Measurements from ENCODE around the gene NEO1.

The NEO1 gene

DNA sequence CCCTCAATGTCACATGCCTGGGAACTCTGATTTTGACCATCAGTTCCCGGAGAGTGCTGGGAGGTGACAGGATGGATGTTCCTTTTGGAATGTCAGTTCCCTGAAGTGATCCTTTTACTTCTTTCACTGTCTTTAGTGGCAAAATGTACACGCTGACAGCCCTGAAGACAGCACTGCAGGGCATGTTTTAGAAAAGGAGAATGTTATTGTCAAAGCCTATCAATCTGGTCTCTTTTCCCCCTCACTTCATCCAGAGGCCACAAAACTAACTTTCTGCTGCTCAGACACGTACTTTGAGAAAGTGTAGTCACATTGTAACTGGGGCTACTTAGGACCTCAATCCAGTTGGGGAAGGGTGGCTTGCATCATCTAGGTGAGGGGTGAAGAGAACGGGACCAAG is 14.0 kb upstream of the NEO1 start:
- POLR2A ChIA-PET, result no interaction called here

DNA sequence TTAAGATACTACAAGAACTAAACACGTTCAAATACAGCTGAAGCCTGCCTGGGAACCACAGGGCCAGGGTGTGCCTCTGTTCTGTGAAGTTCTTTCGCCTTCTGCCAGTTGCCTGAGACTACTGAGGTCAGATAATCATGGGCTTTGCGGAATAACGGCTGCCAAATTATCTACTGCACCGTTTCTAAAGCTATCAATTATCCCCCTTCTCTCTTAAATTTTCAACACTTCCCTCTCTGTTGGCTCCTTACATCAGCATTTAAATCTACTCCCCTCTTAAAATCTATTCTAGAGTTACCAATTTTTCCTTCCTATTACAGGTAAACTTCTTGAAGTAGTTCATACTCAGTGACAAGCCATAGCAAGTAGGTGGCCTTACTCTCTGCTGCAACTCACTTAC is 6.2 kb upstream of the NEO1 start:
- DNase-seq (ENCODE audit: extremely low spot score), result no peak
- ChIA-PET CTCF (interaction anchor here (1.1 kb wide), 1 partner anchor 10 kb away, joined by 3 read pairs; no protein-coding TSS in a partner anchor), POLR2A (no interaction called here)
- TF ChIP-seq, protein P1, sequence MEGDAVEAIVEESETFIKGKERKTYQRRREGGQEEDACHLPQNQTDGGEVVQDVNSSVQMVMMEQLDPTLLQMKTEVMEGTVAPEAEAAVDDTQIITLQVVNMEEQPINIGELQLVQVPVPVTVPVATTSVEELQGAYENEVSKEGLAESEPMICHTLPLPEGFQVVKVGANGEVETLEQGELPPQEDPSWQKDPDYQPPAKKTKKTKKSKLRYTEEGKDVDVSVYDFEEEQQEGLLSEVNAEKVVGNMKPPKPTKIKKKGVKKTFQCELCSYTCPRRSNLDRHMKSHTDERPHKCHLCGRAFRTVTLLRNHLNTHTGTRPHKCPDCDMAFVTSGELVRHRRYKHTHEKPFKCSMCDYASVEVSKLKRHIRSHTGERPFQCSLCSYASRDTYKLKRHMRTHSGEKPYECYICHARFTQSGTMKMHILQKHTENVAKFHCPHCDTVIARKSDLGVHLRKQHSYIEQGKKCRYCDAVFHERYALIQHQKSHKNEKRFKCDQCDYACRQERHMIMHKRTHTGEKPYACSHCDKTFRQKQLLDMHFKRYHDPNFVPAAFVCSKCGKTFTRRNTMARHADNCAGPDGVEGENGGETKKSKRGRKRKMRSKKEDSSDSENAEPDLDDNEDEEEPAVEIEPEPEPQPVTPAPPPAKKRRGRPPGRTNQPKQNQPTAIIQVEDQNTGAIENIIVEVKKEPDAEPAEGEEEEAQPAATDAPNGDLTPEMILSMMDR (IDR thresholded peaks at IDR 0.05; ENCODE audit: control extremely low read depth, extremely low read depth, low read depth, missing control alignments), result no peak

More for the DNA sequence above, 14.0 kb upstream of the NEO1 start:
- TF ChIP-seq, protein P1 (IDR thresholded peaks at IDR 0.05; ENCODE audit: control extremely low read depth, extremely low read depth, low read depth, missing control alignments), result no peak
- CTCF ChIA-PET, result interaction anchor here (1.3 to 1.5 kb wide), 2 partner anchors 10 to 48 kb away, joined by 3 to 4 read pairs; no protein-coding TSS in a partner anchor
- DNase-seq (ENCODE audit: extremely low spot score), result no peak

DNA sequence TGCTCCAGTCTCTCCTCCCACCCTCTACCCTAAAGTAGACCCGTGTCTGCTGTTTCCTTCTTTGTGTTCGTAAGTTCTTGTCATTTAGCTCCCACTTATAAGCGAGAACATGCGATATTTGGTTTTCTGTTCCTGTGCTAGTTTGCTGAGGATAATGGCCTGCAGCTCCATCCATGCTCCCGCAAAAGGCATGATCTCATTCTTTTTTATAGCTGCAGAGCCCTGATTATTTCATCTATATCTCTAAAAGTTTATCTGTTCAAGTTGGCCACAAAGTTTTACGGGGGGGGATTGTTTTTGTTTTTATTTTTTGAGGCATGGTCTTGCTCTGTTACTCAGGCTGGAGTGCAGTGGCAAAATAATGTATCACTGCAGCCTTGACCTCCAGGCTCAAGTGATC is 4.4 kb upstream of the NEO1 start:
- TF ChIP-seq, protein P1 (IDR thresholded peaks at IDR 0.05; ENCODE audit: control extremely low read depth, extremely low read depth, low read depth, missing control alignments), result no peak
- ChIA-PET CTCF (interaction anchor here (1.0 kb wide), 1 partner anchor 9 kb away, joined by 4 read pairs; no protein-coding TSS in a partner anchor), POLR2A (no interaction called here)
- DNase-seq (ENCODE audit: extremely low spot score), result no peak

DNA sequence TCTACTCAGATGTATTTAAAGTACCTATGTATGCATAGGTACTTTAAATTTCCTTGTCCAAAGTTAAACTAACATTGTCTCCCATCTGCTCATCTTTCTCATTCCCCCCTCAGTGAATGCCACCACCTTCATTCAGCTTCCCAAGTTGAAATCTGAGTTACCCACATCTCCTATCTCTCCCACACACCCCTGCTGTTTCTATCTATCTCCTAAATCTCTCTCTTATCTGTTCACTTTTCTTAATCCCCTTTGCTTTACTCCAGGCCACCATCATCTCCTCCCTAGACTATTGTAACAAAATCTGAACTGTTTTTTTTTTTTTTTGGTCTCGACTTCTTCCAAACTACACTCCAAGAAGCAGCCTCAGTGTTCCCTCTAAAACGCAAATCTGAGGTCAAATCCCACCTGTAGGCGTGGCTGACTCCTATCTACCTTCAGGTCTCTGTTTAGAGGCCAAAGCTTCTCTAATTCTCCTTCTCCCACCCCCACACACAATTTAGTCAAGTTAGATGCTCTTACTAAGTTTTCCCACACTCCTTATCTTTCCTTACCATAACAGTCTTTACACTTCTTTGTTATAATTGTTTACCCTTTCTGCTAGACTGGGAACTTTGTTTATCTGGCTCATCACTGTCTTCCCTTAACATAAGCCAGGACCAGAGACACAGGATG is 3.5 kb upstream of the NEO1 start:
- CTCF ChIA-PET, result interaction anchor here (1.0 kb wide), 1 partner anchor 10 kb away, joined by 4 read pairs; no protein-coding TSS in a partner anchor
- no peak for DNase-seq (ENCODE audit: extremely low spot score)
- POLR2A ChIA-PET, result no interaction called here
- TF ChIP-seq, protein P1 (IDR thresholded peaks at IDR 0.05; ENCODE audit: control extremely low read depth, extremely low read depth, low read depth, missing control alignments), result no peak

DNA sequence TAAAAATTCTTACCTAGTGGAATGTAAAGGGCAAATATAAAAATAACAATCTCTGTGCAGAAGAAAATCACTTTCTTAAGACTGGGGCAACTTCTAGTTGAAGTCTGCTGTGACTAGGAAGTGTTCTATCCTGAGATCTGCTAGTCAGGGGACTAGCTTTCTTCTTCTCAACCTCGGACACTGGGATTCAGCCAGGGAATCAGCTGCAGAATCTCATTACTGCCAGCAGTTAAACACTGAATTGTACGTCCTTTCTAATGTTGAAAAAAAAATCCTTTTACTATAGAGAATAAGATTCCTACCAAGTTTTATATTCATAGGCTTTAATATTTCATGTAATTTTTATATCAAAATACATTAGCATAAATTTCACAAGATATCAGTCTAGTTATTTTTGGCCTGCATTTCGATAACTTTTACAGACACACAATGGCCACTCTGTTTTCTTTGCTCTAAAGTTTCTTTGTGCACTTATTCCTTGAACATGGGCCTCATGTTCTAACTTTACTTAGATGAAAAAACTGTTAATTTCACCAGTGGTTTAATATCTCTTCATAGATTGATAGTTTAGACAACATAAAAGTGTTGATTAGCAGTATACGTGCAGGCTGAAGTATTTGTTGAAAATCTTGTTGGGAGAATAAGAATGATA is 2.6 kb upstream of the NEO1 start:
- TF ChIP-seq, protein P1 (IDR thresholded peaks at IDR 0.05; ENCODE audit: control extremely low read depth, extremely low read depth, low read depth, missing control alignments), result no peak
- ChIA-PET POLR2A (no interaction called here), CTCF (no interaction called here)
- no peak for DNase-seq (ENCODE audit: extremely low spot score)

DNA sequence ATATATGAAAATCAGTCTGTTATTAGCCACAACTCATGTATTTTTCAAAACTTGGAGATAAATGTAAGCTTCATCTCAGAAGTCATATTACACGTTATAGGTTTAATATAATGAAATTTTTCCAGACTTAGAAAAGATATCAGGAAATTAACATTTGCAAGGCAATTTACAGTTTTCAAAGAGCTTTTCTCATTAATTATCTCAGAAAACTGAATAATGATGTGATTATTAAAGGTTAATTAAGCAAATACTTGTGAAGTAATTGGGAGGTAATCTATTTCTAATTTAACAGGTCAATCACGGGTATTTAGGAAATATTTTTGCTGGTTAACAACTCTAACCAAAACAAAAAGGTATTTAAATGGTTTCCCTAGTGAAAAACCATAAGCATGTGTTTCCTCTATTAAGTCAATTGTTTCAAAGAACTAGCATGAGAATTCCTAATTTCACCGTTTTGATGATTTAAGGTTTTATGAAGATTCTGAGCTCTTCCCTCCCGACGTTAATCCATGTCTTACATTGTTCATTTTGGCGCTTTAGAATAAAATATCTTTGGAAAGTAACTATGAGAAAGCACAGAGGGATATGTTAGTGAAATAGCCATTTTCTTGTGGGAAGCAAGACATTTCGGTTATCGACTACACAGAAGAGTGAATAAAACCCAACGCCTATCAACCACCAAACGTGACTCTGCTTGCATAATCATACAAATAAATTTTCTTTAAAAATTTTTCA is 1.5 kb upstream of the NEO1 start:
- ChIA-PET CTCF (interaction anchor here (1.4 kb wide), 1 partner anchor 9 kb away, joined by 4 read pairs; no protein-coding TSS in a partner anchor), POLR2A (no interaction called here)
- no peak for DNase-seq (ENCODE audit: extremely low spot score)
- TF ChIP-seq, protein P1 (IDR thresholded peaks at IDR 0.05; ENCODE audit: control extremely low read depth, extremely low read depth, low read depth, missing control alignments), result no peak
